ENCODE data around the gene FBXL7. TPM values are rescaled to one million over a fixed set of nuclear protein-coding genes. Genes with fewer than 3 reads are reported as not detected.

The FBXL7 gene
- total RNA-seq, 1 donor, result 11.2 TPM

DNA sequence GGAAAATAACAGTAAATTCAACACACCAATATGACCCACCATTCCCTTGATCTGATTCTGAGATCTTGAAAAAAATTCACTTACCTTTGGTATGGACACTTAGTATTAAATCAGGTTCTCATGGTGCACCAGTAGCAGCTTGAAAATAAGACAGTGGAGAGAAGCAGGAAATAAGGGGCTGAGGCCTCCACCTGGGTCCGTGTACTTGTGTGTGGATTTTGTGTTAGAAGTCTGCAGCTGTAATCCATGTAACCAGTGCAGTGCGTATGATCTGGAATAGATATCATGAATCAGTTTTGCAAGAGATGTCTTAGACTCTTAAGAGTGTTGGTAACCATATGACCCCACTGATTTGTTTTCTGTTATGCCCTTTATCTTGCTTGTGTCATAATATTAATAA, 107.1 kb downstream of the FBXL7 start:
- DNase-seq (ENCODE audit: low read depth), result no peak

DNA sequence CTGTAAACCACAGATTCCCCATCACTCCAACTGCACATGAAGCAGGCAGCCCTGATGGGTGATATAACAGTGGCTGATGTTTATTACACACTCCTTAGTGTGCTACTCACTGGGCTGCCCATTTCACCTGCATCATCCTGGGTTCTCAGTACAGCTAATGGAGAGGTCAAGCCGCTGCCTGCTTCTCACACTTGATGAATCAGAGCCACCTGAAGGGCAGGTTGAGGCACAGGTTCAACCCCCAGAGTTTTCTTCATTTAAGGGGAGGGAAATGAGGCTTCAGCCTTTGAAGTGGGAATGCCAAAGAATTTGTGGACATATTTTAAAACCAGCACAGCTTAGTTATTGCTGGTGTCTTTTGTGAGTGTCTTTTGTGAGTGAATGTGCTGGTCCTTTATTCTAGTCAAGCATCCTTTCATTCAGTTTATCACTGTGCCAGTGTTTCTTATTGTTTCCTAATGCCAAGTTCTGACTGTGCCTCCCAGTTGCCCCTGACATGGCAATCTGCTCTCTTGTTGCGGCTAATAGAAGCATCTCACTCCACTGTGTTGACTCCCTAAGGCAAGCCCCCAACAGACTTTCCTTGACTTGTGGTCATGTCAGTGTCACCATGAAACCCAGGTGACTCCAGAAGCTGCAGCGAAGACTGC, 109.2 kb downstream of the FBXL7 start:
- TF ChIP-seq, protein P1, sequence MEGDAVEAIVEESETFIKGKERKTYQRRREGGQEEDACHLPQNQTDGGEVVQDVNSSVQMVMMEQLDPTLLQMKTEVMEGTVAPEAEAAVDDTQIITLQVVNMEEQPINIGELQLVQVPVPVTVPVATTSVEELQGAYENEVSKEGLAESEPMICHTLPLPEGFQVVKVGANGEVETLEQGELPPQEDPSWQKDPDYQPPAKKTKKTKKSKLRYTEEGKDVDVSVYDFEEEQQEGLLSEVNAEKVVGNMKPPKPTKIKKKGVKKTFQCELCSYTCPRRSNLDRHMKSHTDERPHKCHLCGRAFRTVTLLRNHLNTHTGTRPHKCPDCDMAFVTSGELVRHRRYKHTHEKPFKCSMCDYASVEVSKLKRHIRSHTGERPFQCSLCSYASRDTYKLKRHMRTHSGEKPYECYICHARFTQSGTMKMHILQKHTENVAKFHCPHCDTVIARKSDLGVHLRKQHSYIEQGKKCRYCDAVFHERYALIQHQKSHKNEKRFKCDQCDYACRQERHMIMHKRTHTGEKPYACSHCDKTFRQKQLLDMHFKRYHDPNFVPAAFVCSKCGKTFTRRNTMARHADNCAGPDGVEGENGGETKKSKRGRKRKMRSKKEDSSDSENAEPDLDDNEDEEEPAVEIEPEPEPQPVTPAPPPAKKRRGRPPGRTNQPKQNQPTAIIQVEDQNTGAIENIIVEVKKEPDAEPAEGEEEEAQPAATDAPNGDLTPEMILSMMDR (IDR thresholded peaks at IDR 0.05; ENCODE audit: insufficient read depth, low read depth, low read length), result no peak
- DNase-seq (ENCODE audit: low read depth), result no peak
- H3K4me3 ChIP-seq (ENCODE audit: low read depth, low read length), result no peak overlapping the region

More for the DNA sequence above, 107.1 kb downstream of the FBXL7 start:
- H3K4me3 ChIP-seq (ENCODE audit: low read depth, low read length), result no peak overlapping the region
- TF ChIP-seq, protein P1 (IDR thresholded peaks at IDR 0.05; ENCODE audit: insufficient read depth, low read depth, low read length), result no peak

DNA sequence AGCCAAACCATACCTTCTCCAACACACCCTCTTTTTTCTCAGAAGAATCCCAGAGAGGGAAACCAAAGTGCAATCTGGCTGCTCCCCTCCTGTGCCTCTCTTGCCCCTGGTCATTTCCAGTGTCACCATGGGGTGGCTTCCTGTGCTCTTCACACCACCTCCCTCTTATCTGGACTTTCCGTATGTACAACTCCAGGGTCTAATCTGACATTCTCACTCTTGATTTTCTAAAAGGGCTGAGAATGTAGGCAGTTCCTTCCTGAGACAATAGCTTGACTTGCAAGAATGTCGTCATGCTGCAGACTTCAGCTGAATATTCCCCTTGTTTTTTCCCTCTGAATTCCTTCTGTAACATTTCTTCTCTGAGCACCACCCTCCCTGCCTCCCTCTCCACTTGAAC, 110.2 kb downstream of the FBXL7 start:
- TF ChIP-seq, protein P1 (IDR thresholded peaks at IDR 0.05; ENCODE audit: insufficient read depth, low read depth, low read length), result no peak
- no peak overlapping the region for H3K4me3 ChIP-seq (ENCODE audit: low read depth, low read length)
- DNase-seq (ENCODE audit: low read depth), result no peak

DNA sequence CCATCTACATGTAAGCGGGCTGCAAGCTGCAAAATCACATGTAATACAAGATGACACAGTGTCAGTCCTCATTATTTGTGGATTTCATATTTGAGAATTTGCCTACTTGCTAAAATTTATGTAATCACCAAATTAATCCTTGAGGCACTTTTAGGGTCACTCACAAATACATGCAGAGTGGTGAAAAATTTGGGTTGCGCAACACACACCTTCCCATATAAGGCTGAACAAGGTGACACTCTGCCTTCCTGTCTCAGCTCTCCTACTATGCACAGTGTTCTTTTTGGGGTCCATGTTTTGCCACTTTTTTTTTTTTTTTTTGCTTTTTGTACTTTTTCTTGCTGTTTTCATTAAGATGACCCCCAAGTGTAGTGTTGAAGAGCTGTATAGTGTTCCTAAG, 111.0 kb downstream of the FBXL7 start:
- DNase-seq (ENCODE audit: low read depth), result no peak
- no peak overlapping the region for H3K4me3 ChIP-seq (ENCODE audit: low read depth, low read length)
- TF ChIP-seq, protein P1 (IDR thresholded peaks at IDR 0.05; ENCODE audit: insufficient read depth, low read depth, low read length), result no peak

DNA sequence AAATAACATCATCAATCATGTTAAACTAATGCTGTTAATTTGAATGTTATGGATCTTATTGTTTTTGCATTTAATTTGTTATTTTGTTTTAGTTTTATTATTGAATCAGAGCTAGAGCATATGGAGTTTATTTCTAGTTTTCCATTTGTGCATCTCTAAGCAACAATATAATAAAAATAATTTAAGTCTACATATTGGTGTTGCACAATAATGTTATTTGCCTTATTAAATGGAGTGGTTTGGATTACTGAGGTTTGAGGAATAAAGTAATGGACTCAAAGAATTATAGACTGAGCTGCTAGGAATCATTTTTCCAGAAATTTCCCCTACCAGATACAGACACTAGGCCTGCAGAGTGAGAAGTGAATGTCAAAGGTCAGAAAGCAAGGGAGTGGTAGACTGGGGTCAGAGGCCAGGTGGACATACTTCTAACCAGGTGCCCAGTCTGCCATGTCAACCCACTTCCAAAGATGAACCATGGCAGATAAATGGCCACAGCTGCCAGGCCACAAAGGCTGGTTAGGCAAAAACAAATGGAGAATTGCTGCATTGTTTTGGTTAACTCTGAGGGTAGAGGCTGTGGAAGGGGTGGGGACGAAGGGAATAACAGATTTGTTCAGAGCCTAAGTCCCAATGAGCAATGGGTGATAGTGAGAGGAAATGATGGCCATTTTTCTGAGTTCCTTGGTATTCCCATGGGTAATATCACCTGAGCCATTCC, 113.1 kb downstream of the FBXL7 start:
- TF ChIP-seq, protein P1 (IDR thresholded peaks at IDR 0.05; ENCODE audit: insufficient read depth, low read depth, low read length), result no peak
- DNase-seq (ENCODE audit: low read depth), result no peak
- no peak overlapping the region for H3K4me3 ChIP-seq (ENCODE audit: low read depth, low read length)

DNA sequence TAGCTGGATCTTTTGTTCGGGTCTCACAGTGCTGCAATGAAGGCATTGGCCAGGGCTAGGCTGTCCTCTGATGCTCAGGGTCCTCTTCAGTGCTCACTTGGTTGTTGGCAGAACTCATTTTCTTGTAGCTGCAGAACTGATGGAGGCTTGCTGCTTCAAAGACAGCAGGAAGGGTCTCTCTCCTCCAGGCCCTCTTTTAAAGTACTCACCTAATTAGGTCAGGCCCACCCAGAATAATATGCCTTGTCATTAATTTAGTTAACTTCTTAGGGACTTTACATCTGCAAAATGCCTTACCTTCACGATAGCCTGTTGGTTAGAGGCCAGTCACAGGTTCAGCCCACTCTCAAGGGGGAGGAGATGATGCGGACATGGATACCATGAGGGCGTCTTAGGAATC, 114.7 kb downstream of the FBXL7 start:
- no peak for DNase-seq (ENCODE audit: low read depth)
- H3K4me3 ChIP-seq (ENCODE audit: low read depth, low read length), result no peak overlapping the region
- TF ChIP-seq, protein P1 (IDR thresholded peaks at IDR 0.05; ENCODE audit: insufficient read depth, low read depth, low read length), result no peak

Data from fibroblast of villous mesenchyme (primary cell).